Endothelial cell of umbilical vein (primary cell): ENCODE measurements around the gene TARM1. TPM values are rescaled to one million over a fixed set of nuclear protein-coding genes. Genes with fewer than 3 reads are reported as not detected.

ENCODE experiments used
- BruUV-seq: library from RNA; stranded (reverse); fragments of 400-500 nt; replicated peaks from 2 replicates; lab custom pipeline; 2021; lab: Mats Ljungman, UMichigan
- CTCF ChIA-PET: fragments of 300-600, 350-600 bp; sonication (Branson Sonifier 250); formaldehyde crosslinking; loops from one replicate; lab custom pipeline; 2021; ENCODE audit warnings: antibody characterized with exemption, inconsistent platforms; lab: Charles Lee
- POLR2A ChIA-PET: fragments of 300-600, 350-600 bp; sonication (Branson Sonifier 250); formaldehyde crosslinking; loops from one replicate; lab custom pipeline; 2021; ENCODE audit warnings: antibody characterized with exemption, inconsistent platforms; lab: Charles Lee
- DNase-seq: peaks from one replicate; pipeline ENCODE4 v3.0.0-alpha.2; 2011; ENCODE audit warnings: low read depth, low spot score
- FAIRE-seq: peaks from 2 replicates; lab custom pipeline; 2011; peaks lifted over from hg19 to GRCh38; lab: Jason Lieb, UNC
- H2AFZ ChIP-seq: 2 replicates; pipeline ENCODE4 v1.6.0; 2012; ENCODE audit warnings: low read depth, low read length, control low read depth, inconsistent platforms
- H3K27ac ChIP-seq: 2 replicates; pipeline ENCODE4 v1.5.1; 2011; ENCODE audit warnings: low read depth, mild to moderate bottlenecking, control low read depth, low read length, moderate library complexity; ENCODE audit not compliant: insufficient read depth
- H3K27me3 ChIP-seq, 2 experiments: 2 replicates each; pipeline versions ENCODE4 v1.6.0 to v1.6.1; 2011; ENCODE audit warnings: low read length in 2 of 2, mixed read lengths in 1 of 2; ENCODE audit not compliant: control insufficient read depth in 2 of 2, insufficient read depth in 2 of 2
- H3K36me3 ChIP-seq, 2 experiments: 2 replicates in 1 of 2; 3 replicates in 1 of 2; pipeline ENCODE4 v1.5.1; 2011; ENCODE audit warnings: low read length in 2 of 2, mild to moderate bottlenecking in 1 of 2, moderate library complexity in 1 of 2; ENCODE audit not compliant: control insufficient read depth in 2 of 2, insufficient read depth in 2 of 2; ENCODE audit errors: extremely low read depth in 1 of 2
- H3K4me1 ChIP-seq: 3 replicates; pipeline ENCODE4 v1.5.1; 2011; ENCODE audit warnings: mild to moderate bottlenecking, low read length; ENCODE audit not compliant: control insufficient read depth, insufficient read depth; ENCODE audit errors: extremely low read depth
- H3K4me2 ChIP-seq: 2 replicates; pipeline ENCODE4 v1.6.1; 2011; ENCODE audit warnings: low read length, control low read depth, mixed read lengths; ENCODE audit not compliant: insufficient read depth
- H3K4me3 ChIP-seq, 3 experiments: fragments of 200-600 bp in 1 of 3; sonication (generic), shearing (Covaris generic) in 1 of 3; replicated peaks in 1 of 3; 2 replicates each; pipeline ENCODE4 v1.5.1; 2011 to 2016; ENCODE audit warnings: control low read depth in 3 of 3, low read length in 3 of 3, mild to moderate bottlenecking in 2 of 3, inconsistent platforms in 1 of 3, low read depth in 1 of 3, moderate library complexity in 1 of 3; ENCODE audit not compliant: insufficient read depth in 1 of 3
- H3K79me2 ChIP-seq: 2 replicates; pipeline ENCODE4 v1.6.0; 2012; ENCODE audit warnings: low read length, inconsistent platforms; ENCODE audit not compliant: control insufficient read depth, insufficient read depth
- H3K9ac ChIP-seq: replicated peaks from 2 replicates; pipeline ENCODE3; 2011; ENCODE audit warnings: low read length, control low read depth; ENCODE audit not compliant: insufficient read depth; ENCODE audit errors: extremely low read depth
- H3K9me1 ChIP-seq: replicated peaks from 3 replicates; pipeline ENCODE4 v1.6.0; 2011; ENCODE audit warnings: mild to moderate bottlenecking, low read length; ENCODE audit not compliant: control insufficient read depth, insufficient read depth; ENCODE audit errors: extremely low read depth
- H3K9me3 ChIP-seq: replicated peaks from 2 replicates; pipeline ENCODE4 v1.5.1; 2012; ENCODE audit warnings: low read length, inconsistent platforms; ENCODE audit not compliant: control insufficient read depth, insufficient read depth
- H4K20me1 ChIP-seq: replicated peaks from 2 replicates; pipeline ENCODE3; 2011; ENCODE audit warnings: mild to moderate bottlenecking, low read length; ENCODE audit not compliant: control insufficient read depth, insufficient read depth; ENCODE audit errors: extremely low read depth
- CTCF ChIP-seq, 2 donors: IDR thresholded peaks; 1 replicate in 1 of 2; 2 replicates in 1 of 2; pipeline ENCODE4 v1.5.1; 2011; ENCODE audit warnings: low read length in 2 of 2, mild to moderate bottlenecking in 2 of 2, moderate library complexity in 2 of 2, control low read depth in 1 of 2, inconsistent platforms in 1 of 2, low read depth in 1 of 2; ENCODE audit not compliant: insufficient read depth in 1 of 2; ENCODE audit errors: extremely low read depth in 1 of 2
- EZH2 ChIP-seq: IDR thresholded peaks from 2 replicates; pipeline ENCODE4 v1.6.1; 2012; ENCODE audit warnings: borderline replicate concordance, low read depth, mild to moderate bottlenecking, moderate library complexity, low read length, inconsistent platforms; ENCODE audit not compliant: severe bottlenecking
- GATA2 ChIP-seq: IDR thresholded peaks from 2 replicates; pipeline ENCODE4 v1.7.0; 2011; ENCODE audit warnings: low read depth, mild to moderate bottlenecking, moderate library complexity, mixed read lengths, low read length; ENCODE audit not compliant: insufficient read length, insufficient read depth
- JUN ChIP-seq: IDR thresholded peaks from 2 replicates; pipeline ENCODE4 v1.6.1; 2011; ENCODE audit warnings: borderline replicate concordance, low read depth; ENCODE audit not compliant: insufficient read length, insufficient read depth
- MYC ChIP-seq: IDR thresholded peaks from one replicate; pipeline ENCODE4 v1.6.1; 2011; ENCODE audit warnings: mild to moderate bottlenecking, low read depth, low read length
- POLR2A ChIP-seq: IDR thresholded peaks from 2 replicates; pipeline ENCODE4 v1.6.1; 2012; ENCODE audit warnings: low read depth, mild to moderate bottlenecking, control low read depth, low read length
- POLR2AphosphoS5 ChIP-seq: IDR thresholded peaks from 2 replicates; pipeline ENCODE4 v1.6.1; 2012; ENCODE audit warnings: low read depth, mild to moderate bottlenecking, control low read depth, low read length, moderate library complexity; ENCODE audit not compliant: insufficient read depth
- dilution Hi-C: fragments of 300-500 bp; cut with MboI; formaldehyde crosslinking; loops from one replicate; pipeline ENCODE4 v1.15.0; 2019; ENCODE audit warnings: low sequenced_read_pairs; ENCODE audit not compliant: extremely low pct_ligation_motif_present
- intact Hi-C: fragments of 100-400 bp; cut with micrococcal nuclease; formaldehyde crosslinking; loops from one replicate; pipeline ENCODE4 v1.10.0; 2022
- polyA plus RNA-seq, 4 experiments: library from polyadenylated mRNA; depleted of rRNA in 3 of 4; stranded (reverse) in 3 of 4; unstranded in 1 of 4; fragments of >200 nt; gene quantifications; 2 replicates each; pipeline versions ENCODE4 v1.2.1 to v1.2.3, GENCODE V29; 2011 to 2012; ENCODE audit warnings: missing spikeins in 1 of 4
- total RNA-seq: library from RNA; stranded (reverse); gene quantifications from 2 replicates; pipeline ENCODE4 v1.2.3, GENCODE V29; 2021

TARM1 gene
- total and polyA plus RNA-seq, 2 donors (not counting 3 experiments of a cell fraction or from before 2014, with no cell fraction given) = not detected

- no peak overlapping the region for H2AFZ ChIP-seq
- DNase-seq (no peak), FAIRE-seq (peak; percentile 4)
- H3K4me2 ChIP-seq = no peak overlapping the region
- H4K20me1 ChIP-seq = no peaks in the 10 kb centered on the region
- no peak overlapping the region for H3K9ac ChIP-seq
- dilution Hi-C loops (no loop called here), intact Hi-C loops (no loop called here)
- no peaks in the 10 kb centered on the region for H3K4me1 ChIP-seq
- H3K9me1 ChIP-seq = no peaks in the 10 kb centered on the region
- peaks cover 8% of the 10 kb centered on the region for H3K79me2 ChIP-seq
- TF ChIP-seq GATA2 (no peak), MYC (no peak), POLR2AphosphoS5 (no peak), JUN (no peak), POLR2A (no peak), EZH2 (no peak), CTCF (IDR thresholded peaks at IDR 0.05; ENCODE audit: extremely low read depth in 1 of 2, insufficient read depth in 1 of 2, low read depth in 1 of 2, low read length in 2 of 2) (no peak)
- H3K4me3 ChIP-seq = no peak overlapping the region
- peaks cover 0 to 36% of the 10 kb centered on the region in 2 experiments for H3K36me3 ChIP-seq
- H3K27me3 ChIP-seq = no peaks in the 10 kb centered on the region
- no peaks in the 10 kb centered on the region for H3K9me3 ChIP-seq
- CTCF ChIA-PET = no interaction called here
- BruUV-seq = no TSS peak
- POLR2A ChIA-PET = no interaction called here
- H3K27ac ChIP-seq = no peak overlapping the region
Observed at GRCh38 chr19:54104998-54105715, 24.0 kb upstream of the TARM1 start.
